ENCODE results near the gene KLHL11. TPM values are rescaled to one million over a fixed set of nuclear protein-coding genes. Genes with fewer than 3 reads are reported as not detected.
"Not testable (repeated sequence)": the region's sequence is repeated elsewhere in the genome, so short reads cannot be mapped to it uniquely, and the experiment has no call there.

KLHL11 gene
- polyA plus RNA-seq, 1 donor (not counting 4 experiments of a cell fraction or from before 2014, with no cell fraction given): 5.2 TPM

GRCh38 chr17:41844971-41845370 lies 20.3 kb downstream of the KLHL11 start:
- no peak for DNase-seq (ENCODE audit: low read depth, low spot score)
- dilution Hi-C loops (cut with MboI; ENCODE audit: extremely low pct_ligation_motif_present, low sequenced_read_pairs): no loop called here
- H3K4me3 ChIP-seq (ENCODE audit: control insufficient read depth in 2 of 3, extremely low read depth in 1 of 3, insufficient read depth in 2 of 3, low read depth in 1 of 3, low read length in 3 of 3): no peak overlapping the region

GRCh38 chr17:41840781-41841180 lies 24.4 kb downstream of the KLHL11 start:
- H3K4me2 ChIP-seq (ENCODE audit: control insufficient read depth, extremely low read depth, insufficient read depth, low read depth, low read length); H3K27ac ChIP-seq (ENCODE audit: control insufficient read depth, insufficient read depth, low read length); FAIRE-seq; H3K4me1 ChIP-seq (ENCODE audit: control insufficient read depth, extremely low read depth, insufficient read depth, low read length); H3K79me2 ChIP-seq (ENCODE audit: control insufficient read depth, insufficient read depth, low read length); H3K4me3 ChIP-seq (ENCODE audit: control insufficient read depth in 2 of 3, extremely low read depth in 1 of 3, insufficient read depth in 2 of 3, low read depth in 1 of 3, low read length in 3 of 3); H3K27me3 ChIP-seq (ENCODE audit: control insufficient read depth, extremely low read depth, insufficient read depth, low read length); H4K20me1 ChIP-seq (ENCODE audit: control insufficient read depth, extremely low read depth, insufficient read depth, low read length); H2AFZ ChIP-seq (ENCODE audit: control insufficient read depth, low read length); dilution Hi-C loops (cut with MboI; ENCODE audit: extremely low pct_ligation_motif_present, low sequenced_read_pairs); H3K9me3 ChIP-seq (ENCODE audit: control insufficient read depth, low read depth, low read length); H3K9me1 ChIP-seq (ENCODE audit: control insufficient read depth, extremely low read depth, insufficient read depth, low read length); H3K9ac ChIP-seq (ENCODE audit: control insufficient read depth, extremely low read depth, insufficient read depth, low read length); DNase-seq (ENCODE audit: low read depth, low spot score); H3K36me3 ChIP-seq (ENCODE audit: control insufficient read depth in 2 of 2, extremely low read depth in 1 of 2, insufficient read depth in 2 of 2, low read length in 2 of 2): not testable (repeated sequence)

More at GRCh38 chr17:41844971-41845370, 20.3 kb downstream of the KLHL11 start:
- peaks cover 3% of the 10 kb centered on the region for H3K4me1 ChIP-seq (ENCODE audit: control insufficient read depth, extremely low read depth, insufficient read depth, low read length)
- H3K9me3 ChIP-seq (ENCODE audit: control insufficient read depth, low read depth, low read length): no peaks in the 10 kb centered on the region
- no peaks in the 10 kb centered on the region for H3K27me3 ChIP-seq (ENCODE audit: control insufficient read depth, extremely low read depth, insufficient read depth, low read length)
- H3K9ac ChIP-seq (ENCODE audit: control insufficient read depth, extremely low read depth, insufficient read depth, low read length): no peak overlapping the region
- no peaks in the 10 kb centered on the region for H3K9me1 ChIP-seq (ENCODE audit: control insufficient read depth, extremely low read depth, insufficient read depth, low read length)
- H2AFZ ChIP-seq (ENCODE audit: control insufficient read depth, low read length): no peak overlapping the region
- no peaks in the 10 kb centered on the region for H4K20me1 ChIP-seq (ENCODE audit: control insufficient read depth, extremely low read depth, insufficient read depth, low read length)
- no peaks in the 10 kb centered on the region for H3K36me3 ChIP-seq (ENCODE audit: control insufficient read depth in 2 of 2, extremely low read depth in 1 of 2, insufficient read depth in 2 of 2, low read length in 2 of 2)
- H3K27ac ChIP-seq (ENCODE audit: control insufficient read depth, insufficient read depth, low read length): no peak overlapping the region
- peaks cover 4% of the 10 kb centered on the region for H3K79me2 ChIP-seq (ENCODE audit: control insufficient read depth, insufficient read depth, low read length)
- TF ChIP-seq EZH2 (IDR thresholded peaks at IDR 0.05; ENCODE audit: low read length) (no peak), CTCF (optimal IDR thresholded peaks at IDR 0.05 in 1 of 3, IDR thresholded peaks at IDR 0.05 in 1 of 3, conservative IDR thresholded peaks at IDR 0.05 in 1 of 3; ENCODE audit: extremely low read depth in 1 of 3, insufficient read depth in 2 of 3, low read length in 3 of 3) (no peak)
- H3K4me2 ChIP-seq (ENCODE audit: control insufficient read depth, extremely low read depth, insufficient read depth, low read depth, low read length): no peak overlapping the region
- no peak for FAIRE-seq

GRCh38 chr17:41839448-41839847 lies 25.8 kb downstream of the KLHL11 start:
- H3K9ac ChIP-seq (ENCODE audit: control insufficient read depth, extremely low read depth, insufficient read depth, low read length); H2AFZ ChIP-seq (ENCODE audit: control insufficient read depth, low read length); H3K4me3 ChIP-seq (ENCODE audit: control insufficient read depth in 2 of 3, extremely low read depth in 1 of 3, insufficient read depth in 2 of 3, low read depth in 1 of 3, low read length in 3 of 3); H4K20me1 ChIP-seq (ENCODE audit: control insufficient read depth, extremely low read depth, insufficient read depth, low read length); FAIRE-seq; dilution Hi-C loops (cut with MboI; ENCODE audit: extremely low pct_ligation_motif_present, low sequenced_read_pairs); H3K9me3 ChIP-seq (ENCODE audit: control insufficient read depth, low read depth, low read length); H3K79me2 ChIP-seq (ENCODE audit: control insufficient read depth, insufficient read depth, low read length); H3K9me1 ChIP-seq (ENCODE audit: control insufficient read depth, extremely low read depth, insufficient read depth, low read length); H3K36me3 ChIP-seq (ENCODE audit: control insufficient read depth in 2 of 2, extremely low read depth in 1 of 2, insufficient read depth in 2 of 2, low read length in 2 of 2); H3K4me1 ChIP-seq (ENCODE audit: control insufficient read depth, extremely low read depth, insufficient read depth, low read length); H3K4me2 ChIP-seq (ENCODE audit: control insufficient read depth, extremely low read depth, insufficient read depth, low read depth, low read length); DNase-seq (ENCODE audit: low read depth, low spot score); H3K27ac ChIP-seq (ENCODE audit: control insufficient read depth, insufficient read depth, low read length); H3K27me3 ChIP-seq (ENCODE audit: control insufficient read depth, extremely low read depth, insufficient read depth, low read length): not testable (repeated sequence)

All from keratinocyte (primary cell).